Mesendoderm (in vitro differentiated cells): ENCODE measurements around the gene DNAJC9. TPM values are rescaled to one million over a fixed set of nuclear protein-coding genes. Genes with fewer than 3 reads are reported as not detected.

Experiments used
- DNase-seq: peaks from one replicate; pipeline ENCODE4 v3.0.0; 2013
- H2AK5ac ChIP-seq: 2 replicates; pipeline ENCODE4 v1.6.1; 2013; ENCODE audit warnings: low read length, inconsistent platforms
- H2BK120ac ChIP-seq: 2 replicates; pipeline ENCODE4 v1.6.1; 2013; ENCODE audit warnings: low read depth, mild to moderate bottlenecking, low read length, moderate library complexity, mixed read lengths
- H2BK15ac ChIP-seq: replicated peaks from 2 replicates; pipeline ENCODE4 v1.6.1; 2013; ENCODE audit warnings: low read depth, mild to moderate bottlenecking, moderate library complexity
- H2BK5ac ChIP-seq: 2 replicates; pipeline ENCODE4 v1.6.1; 2013; ENCODE audit warnings: low read length, inconsistent platforms
- H3K18ac ChIP-seq: 2 replicates; pipeline ENCODE4 v1.6.1; 2013; ENCODE audit warnings: mild to moderate bottlenecking, low read length, mixed read lengths
- H3K23ac ChIP-seq: one replicate; pipeline ENCODE4 v1.6.1; 2013; ENCODE audit warnings: low read length
- H3K27ac ChIP-seq: 2 replicates; pipeline ENCODE4 v1.5.1; 2013; ENCODE audit warnings: low read depth, mild to moderate bottlenecking, inconsistent platforms, low read length, moderate library complexity
- H3K27me3 ChIP-seq: 2 replicates; pipeline ENCODE4 v1.6.1; 2013; ENCODE audit warnings: low read length, control low read depth, mild to moderate bottlenecking, inconsistent platforms; ENCODE audit not compliant: insufficient read depth, poor library complexity
- H3K36me3 ChIP-seq: 2 replicates; pipeline ENCODE4 v1.6.1; 2013; ENCODE audit warnings: low read length, inconsistent platforms; ENCODE audit not compliant: control insufficient read depth, insufficient read depth
- H3K4ac ChIP-seq: one replicate; pipeline ENCODE4 v1.6.1; 2013; ENCODE audit warnings: low read depth, mild to moderate bottlenecking, low read length, moderate library complexity
- H3K4me1 ChIP-seq: 2 replicates; pipeline ENCODE4 v1.6.1; 2013; ENCODE audit warnings: low read depth, low read length, inconsistent platforms; ENCODE audit not compliant: control insufficient read depth
- H3K4me2 ChIP-seq: 2 replicates; pipeline ENCODE4 v1.6.1; 2013; ENCODE audit warnings: low read length
- H3K4me3 ChIP-seq: 2 replicates; pipeline ENCODE4 v1.5.1; 2013; ENCODE audit warnings: mild to moderate bottlenecking, low read length
- H3K56ac ChIP-seq: one replicate; pipeline ENCODE4 v1.6.1; 2013; ENCODE audit warnings: low read length
- H3K79me1 ChIP-seq: 2 replicates; pipeline ENCODE4 v1.6.1; 2013; ENCODE audit warnings: low read length, inconsistent platforms
- H3K79me2 ChIP-seq: 2 replicates; pipeline ENCODE4 v1.6.1; 2013; ENCODE audit warnings: mild to moderate bottlenecking, low read length; ENCODE audit not compliant: control insufficient read depth, insufficient read depth
- H3K9ac ChIP-seq: 2 replicates; pipeline ENCODE4 v1.6.1; 2013; ENCODE audit warnings: low read length, inconsistent platforms
- H4K5ac ChIP-seq: one replicate; pipeline ENCODE4 v1.6.1; 2013; ENCODE audit warnings: low read length
- H4K8ac ChIP-seq: one replicate; pipeline ENCODE4 v1.6.1; 2013; ENCODE audit warnings: low read depth, mild to moderate bottlenecking, control low read depth, low read length, moderate library complexity
- WGBS: extraction: QIAGEN DNeasy Blood & Tissue Kit; methylation state at CpG from one replicate; pipeline ENCODE4 v1.1.7; 2013; ENCODE audit warnings: low lambda C conversion rate, missing lambda C conversion rate; ENCODE audit not compliant: insufficient coverage; ENCODE audit errors: extremely low coverage; 5-methylcytosine and 5-hydroxymethylcytosine counted together
- polyA plus RNA-seq, 2 experiments: library from polyadenylated mRNA; stranded (reverse); fragments of 200-250 nt; gene quantifications; one replicate each; pipeline ENCODE4 v1.2.3, GENCODE V29; 2013

The DNAJC9 gene
- polyA plus RNA-seq (2013, experiment 1 of 2), result 39.0 TPM
- polyA plus RNA-seq (2013, experiment 2 of 2), result 38.7 TPM

- H3K56ac ChIP-seq, result peak within 1 kb of the TSS; percentile 93
- peak within 1 kb of the TSS; percentile 39 for H3K4me2 ChIP-seq
- H3K79me1 ChIP-seq, result peaks cover 10% of the 10 kb centered on the region
- H2BK5ac ChIP-seq, result peak within 1 kb of the TSS; percentile 43
- H3K4me1 ChIP-seq, result peaks cover 4% of the 10 kb centered on the region
- WGBS, result no CpG with 5 or more reads among the region's 78 CpGs
- no peak within 1 kb of the TSS for H2BK120ac ChIP-seq
- peaks cover 2% of the 10 kb centered on the region for H3K36me3 ChIP-seq
- no peaks in the 10 kb centered on the region for H3K27me3 ChIP-seq
- H2BK15ac ChIP-seq, result no peak within 1 kb of the TSS
- no peak within 1 kb of the TSS for H3K23ac ChIP-seq
- H3K18ac ChIP-seq, result peak within 1 kb of the TSS; percentile 95
- peak within 1 kb of the TSS; percentile 96 for H3K27ac ChIP-seq
- H4K5ac ChIP-seq, result peak within 1 kb of the TSS; percentile 36
- no peak within 1 kb of the TSS for H2AK5ac ChIP-seq
- peak within 1 kb of the TSS; percentile 84 for H3K4ac ChIP-seq
- H3K79me2 ChIP-seq, result peaks cover 40% of the 10 kb centered on the region
- H3K4me3 ChIP-seq, result peak within 1 kb of the TSS; percentile 89
- no peak within 1 kb of the TSS for H4K8ac ChIP-seq
- H3K9ac ChIP-seq, result peak within 1 kb of the TSS; percentile 91
- DNase-seq, result peak; percentile 98
Observed at GRCh38 chr10:73246646-73247508, at the start of gene DNAJC9. Gene DNAJC9, minus strand, starts transcription at chr10:73247255. Its CDS starts 66 bp downstream, at chr10:73247189.

- H3K27me3 ChIP-seq, result no peaks in the 10 kb centered on the region
- no peak overlapping the region for H2BK5ac ChIP-seq
- no peak for DNase-seq
- no peak overlapping the region for H3K4ac ChIP-seq
- H3K79me2 ChIP-seq, result no peaks in the 10 kb centered on the region
- no peak overlapping the region for H3K27ac ChIP-seq
- H3K56ac ChIP-seq, result no peak overlapping the region
- peaks cover 2% of the 10 kb centered on the region for H3K4me1 ChIP-seq
- no peak overlapping the region for H3K23ac ChIP-seq
- H3K4me2 ChIP-seq, result no peak overlapping the region
- WGBS, result no CpG with 5 or more reads among the region's 3 CpGs
- H2BK15ac ChIP-seq, result no peak overlapping the region
- H3K18ac ChIP-seq, result no peak overlapping the region
- H4K8ac ChIP-seq, result no peak overlapping the region
- H2AK5ac ChIP-seq, result no peak overlapping the region
- no peak overlapping the region for H2BK120ac ChIP-seq
- no peak overlapping the region for H4K5ac ChIP-seq
- H3K9ac ChIP-seq, result no peak overlapping the region
- no peaks in the 10 kb centered on the region for H3K79me1 ChIP-seq
- H3K36me3 ChIP-seq, result no peaks in the 10 kb centered on the region
- no peak overlapping the region for H3K4me3 ChIP-seq
Observed at GRCh38 chr10:73293461-73293860, 46.4 kb upstream of the DNAJC9 start.

- no peak overlapping the region for H3K9ac ChIP-seq
- H3K79me1 ChIP-seq, result no peaks in the 10 kb centered on the region
- no peak overlapping the region for H4K8ac ChIP-seq
- H3K4me2 ChIP-seq, result no peak overlapping the region
- no peak overlapping the region for H4K5ac ChIP-seq
- WGBS, result no CpG with 5 or more reads among the region's 1 CpG
- H3K27me3 ChIP-seq, result no peaks in the 10 kb centered on the region
- no peak overlapping the region for H3K56ac ChIP-seq
- no peaks in the 10 kb centered on the region for H3K4me1 ChIP-seq
- no peak overlapping the region for H3K27ac ChIP-seq
- no peak for DNase-seq
- H3K18ac ChIP-seq, result no peak overlapping the region
- no peaks in the 10 kb centered on the region for H3K36me3 ChIP-seq
- no peaks in the 10 kb centered on the region for H3K79me2 ChIP-seq
- H3K4me3 ChIP-seq, result no peak overlapping the region
- H3K23ac ChIP-seq, result no peak overlapping the region
- no peak overlapping the region for H2BK15ac ChIP-seq
- H3K4ac ChIP-seq, result no peak overlapping the region
- no peak overlapping the region for H2BK120ac ChIP-seq
- H2AK5ac ChIP-seq, result no peak overlapping the region
- no peak overlapping the region for H2BK5ac ChIP-seq
Observed at GRCh38 chr10:73289958-73290357, 42.9 kb upstream of the DNAJC9 start.

- WGBS, result no CpG with 5 or more reads among the region's 1 CpG
- H3K18ac ChIP-seq, result no peak overlapping the region
- no peak for DNase-seq
- no peak overlapping the region for H2AK5ac ChIP-seq
- no peaks in the 10 kb centered on the region for H3K79me2 ChIP-seq
- H3K9ac ChIP-seq, result no peak overlapping the region
- H3K36me3 ChIP-seq, result no peaks in the 10 kb centered on the region
- no peak overlapping the region for H3K23ac ChIP-seq
- H4K8ac ChIP-seq, result no peak overlapping the region
- no peak overlapping the region for H2BK120ac ChIP-seq
- no peak overlapping the region for H4K5ac ChIP-seq
- no peak overlapping the region for H2BK15ac ChIP-seq
- H3K4me3 ChIP-seq, result no peak overlapping the region
- H3K4ac ChIP-seq, result no peak overlapping the region
- no peaks in the 10 kb centered on the region for H3K4me1 ChIP-seq
- no peak overlapping the region for H3K4me2 ChIP-seq
- no peak overlapping the region for H2BK5ac ChIP-seq
- no peak overlapping the region for H3K56ac ChIP-seq
- no peak overlapping the region for H3K27ac ChIP-seq
- H3K27me3 ChIP-seq, result no peaks in the 10 kb centered on the region
- no peaks in the 10 kb centered on the region for H3K79me1 ChIP-seq
Observed at GRCh38 chr10:73287441-73287840, 40.4 kb upstream of the DNAJC9 start.

- no peaks in the 10 kb centered on the region for H3K4me1 ChIP-seq
- no peak overlapping the region for H3K4me2 ChIP-seq
- H2BK120ac ChIP-seq, result no peak overlapping the region
- H3K56ac ChIP-seq, result no peak overlapping the region
- no peaks in the 10 kb centered on the region for H3K36me3 ChIP-seq
- H3K4me3 ChIP-seq, result no peak overlapping the region
- no peak overlapping the region for H2BK5ac ChIP-seq
- no peak overlapping the region for H3K23ac ChIP-seq
- no peaks in the 10 kb centered on the region for H3K79me2 ChIP-seq
- no peak overlapping the region for H3K27ac ChIP-seq
- no CpG with 5 or more reads among the region's 3 CpGs for WGBS
- H2BK15ac ChIP-seq, result no peak overlapping the region
- no peak overlapping the region for H2AK5ac ChIP-seq
- no peak for DNase-seq
- H3K18ac ChIP-seq, result no peak overlapping the region
- H3K9ac ChIP-seq, result no peak overlapping the region
- H4K8ac ChIP-seq, result no peak overlapping the region
- H3K27me3 ChIP-seq, result no peaks in the 10 kb centered on the region
- no peak overlapping the region for H3K4ac ChIP-seq
- H3K79me1 ChIP-seq, result no peaks in the 10 kb centered on the region
- H4K5ac ChIP-seq, result no peak overlapping the region
Observed at GRCh38 chr10:73281097-73281496, 34.0 kb upstream of the DNAJC9 start.
